Activated B cell treated with CpG ODN at 0.5 μM for 24 hours (primary cell): ENCODE data around the gene SCFD1. TPM values are rescaled to one million over a fixed set of nuclear protein-coding genes. Genes with fewer than 3 reads are reported as not detected.

Experiments used
- ATAC-seq: fragments of 200-7000 bp; cut with Tn5 transposase; one replicate; pipeline ENCODE4 v1.10.0; 2021; ENCODE audit warnings: low read depth, mild to moderate bottlenecking, moderate library complexity
- CTCF ChIA-PET: fragments of 350-600 bp; sonication (Branson Sonifier 250); formaldehyde crosslinking; loops from one replicate; lab custom pipeline; 2021; ENCODE audit warnings: antibody characterized with exemption; lab: Charles Lee
- POLR2A ChIA-PET: fragments of 350-600 bp; sonication (Branson Sonifier 250); formaldehyde crosslinking; loops from one replicate; lab custom pipeline; 2021; ENCODE audit warnings: antibody characterized with exemption; lab: Charles Lee
- DNase-seq: peaks from one replicate; pipeline ENCODE4 v3.0.0; 2022
- H3K27ac Mint-ChIP-seq: one replicate; pipeline ENCODE4 v1.8.0; 2020; ENCODE audit warnings: mixed read lengths
- H3K27me3 Mint-ChIP-seq: one replicate; pipeline ENCODE4 v1.8.0; 2021; ENCODE audit warnings: mixed read lengths
- H3K36me3 Mint-ChIP-seq: one replicate; pipeline ENCODE4 v1.8.0; 2021; ENCODE audit warnings: low read depth, mixed read lengths
- H3K4me1 Mint-ChIP-seq: one replicate; pipeline ENCODE4 v1.8.0; 2021; ENCODE audit warnings: mixed read lengths
- H3K4me3 Mint-ChIP-seq: one replicate; pipeline ENCODE4 v1.8.0; 2020; ENCODE audit warnings: mild to moderate bottlenecking, mixed read lengths
- H3K9me3 Mint-ChIP-seq: one replicate; pipeline ENCODE4 v1.8.0; 2020; ENCODE audit warnings: mixed read lengths
- CTCF ChIP-seq: fragments of 200-600 bp; IDR thresholded peaks from one replicate; pipeline ENCODE4 v1.8.0; 2022; ENCODE audit warnings: antibody characterized with exemption, mild to moderate bottlenecking
- intact Hi-C: fragments of 100-400 bp; cut with micrococcal nuclease; formaldehyde crosslinking; loops from one replicate; pipeline ENCODE4 v1.15.1; 2024
- total RNA-seq: library from RNA; stranded (reverse); gene quantifications from 2 replicates; pipeline ENCODE4 v1.2.3, GENCODE V29; 2022

SCFD1 gene
- total RNA-seq, 1 donor from 2014 or later: 83.6 TPM

- intact Hi-C loops: no loop called here
- POLR2A ChIA-PET: no interaction called here
- DNase-seq (no peak), ATAC-seq (no peak)
- Mint-ChIP-seq H3K9me3 (no peaks in the 10 kb centered on the region), H3K27me3 (no peaks in the 10 kb centered on the region), H3K4me1 (no peaks in the 10 kb centered on the region), H3K4me3 (no peak overlapping the region), H3K27ac (no peak overlapping the region), H3K36me3 (peaks cover 41% of the 10 kb centered on the region)
- CTCF ChIA-PET: no interaction called here
- TF ChIP-seq CTCF: no peak
Observed at GRCh38 chr14:30737916-30738315, 115.8 kb downstream of the SCFD1 start.

- intact Hi-C loops: no loop called here
- Mint-ChIP-seq H3K4me1 (no peaks in the 10 kb centered on the region), H3K36me3 (peaks cover 30% of the 10 kb centered on the region), H3K27me3 (no peaks in the 10 kb centered on the region), H3K9me3 (no peaks in the 10 kb centered on the region), H3K4me3 (no peak overlapping the region), H3K27ac (no peak overlapping the region)
- ATAC-seq: no peak
- POLR2A ChIA-PET: no interaction called here
- no peak for TF ChIP-seq CTCF
- no peak for DNase-seq
- CTCF ChIA-PET: no interaction called here
Observed at GRCh38 chr14:30738978-30739377, 116.9 kb downstream of the SCFD1 start.

GRCh38 chr14:30748343-30748742, 126.2 kb downstream of the SCFD1 start:
- Mint-ChIP-seq H3K4me1 (no peaks in the 10 kb centered on the region), H3K27me3 (peaks cover 3% of the 10 kb centered on the region), H3K4me3 (no peak overlapping the region), H3K36me3 (no peaks in the 10 kb centered on the region), H3K27ac (no peak overlapping the region), H3K9me3 (no peaks in the 10 kb centered on the region)
- intact Hi-C loops: no loop called here
- no peak for TF ChIP-seq CTCF
- DNase-seq (no peak), ATAC-seq (no peak)
- ChIA-PET POLR2A (no interaction called here), CTCF (no interaction called here)

- intact Hi-C loops: no loop called here
- ATAC-seq (no peak), DNase-seq (no peak)
- peaks cover 10% of the 10 kb centered on the region for H3K27me3 Mint-ChIP-seq
- no peaks in the 10 kb centered on the region for H3K36me3 Mint-ChIP-seq
- ChIA-PET POLR2A (no interaction called here), CTCF (no interaction called here)
- H3K4me1 Mint-ChIP-seq: no peaks in the 10 kb centered on the region
- H3K4me3 Mint-ChIP-seq: no peak overlapping the region
- no peak for TF ChIP-seq CTCF
- H3K27ac Mint-ChIP-seq: no peak overlapping the region
- no peaks in the 10 kb centered on the region for H3K9me3 Mint-ChIP-seq
Observed at GRCh38 chr14:30751646-30752416, 129.7 kb downstream of the SCFD1 start.

GRCh38 chr14:30753452-30753851, 131.3 kb downstream of the SCFD1 start:
- ATAC-seq: no peak
- Mint-ChIP-seq H3K36me3 (no peaks in the 10 kb centered on the region), H3K4me1 (no peaks in the 10 kb centered on the region), H3K27me3 (peaks cover 10% of the 10 kb centered on the region), H3K9me3 (no peaks in the 10 kb centered on the region), H3K4me3 (no peak overlapping the region), H3K27ac (no peak overlapping the region)
- no peak for DNase-seq
- ChIA-PET POLR2A (no interaction called here), CTCF (no interaction called here)
- intact Hi-C loops: no loop called here
- no peak for TF ChIP-seq CTCF
